Ammon's horn (tissue), 1 donor: Measurements from ENCODE around the gene CHAT.

Experiments
- DNase-seq: peaks from one replicate; pipeline ENCODE4 v3.0.0-alpha.2; 2016; ENCODE audit warnings: low spot score

Gene CHAT

GRCh38 chr10:49612513-49613164 is 1.2 kb upstream of the CHAT start:
- DNase-seq = no peak

- no peak for DNase-seq
These were observed 514 bp upstream of the CHAT start for GRCh38 chr10:49613165-49613881.

- DNase-seq = no peak
These were observed 683 bp downstream of the CHAT start for GRCh38 chr10:49614242-49615198.

- DNase-seq = no peak
These were observed 1.4 kb downstream of the CHAT start for GRCh38 chr10:49615213-49615612.

- DNase-seq = no peak
These were observed 1.9 kb downstream of the CHAT start for GRCh38 chr10:49615721-49616120.

- DNase-seq = no peak
These were observed 2.7 kb downstream of the CHAT start for GRCh38 chr10:49616421-49617101.

GRCh38 chr10:49617121-49618020 is 3.5 kb downstream of the CHAT start:
- DNase-seq = no peak

GRCh38 chr10:49618821-49619220 is 5.0 kb downstream of the CHAT start:
- no peak for DNase-seq

- DNase-seq = no peak
These were observed 5.8 kb downstream of the CHAT start for GRCh38 chr10:49619613-49620012.

- DNase-seq = no peak
These were observed 6.5 kb downstream of the CHAT start for GRCh38 chr10:49620286-49620810.

GRCh38 chr10:49620841-49621378 is 7.1 kb downstream of the CHAT start:
- DNase-seq = no peak

- DNase-seq = no peak
These were observed 7.7 kb downstream of the CHAT start for GRCh38 chr10:49621561-49621960.

- DNase-seq = no peak
These were observed 8.9 kb downstream of the CHAT start for GRCh38 chr10:49622426-49623425.

- no peak for DNase-seq
These were observed 10.8 kb downstream of the CHAT start for GRCh38 chr10:49624629-49625028.

- DNase-seq = no peak
These were observed 11.6 kb downstream of the CHAT start for GRCh38 chr10:49625411-49625810.

- DNase-seq = no peak
These were observed 13.2 kb downstream of the CHAT start for GRCh38 chr10:49627038-49627437.

GRCh38 chr10:49627644-49628247 is 13.9 kb downstream of the CHAT start:
- DNase-seq = no peak

GRCh38 chr10:49628599-49628998 is 14.8 kb downstream of the CHAT start:
- DNase-seq = no peak

GRCh38 chr10:49629431-49629881 is 15.6 kb downstream of the CHAT start:
- no peak for DNase-seq
